GM12878 (cell line): ENCODE results near the gene WDR19. TPM values are rescaled to one million over a fixed set of nuclear protein-coding genes. Genes with fewer than 3 reads are reported as not detected.

Experiments
- ATAC-seq: fragments of 200-7000 bp; cut with Tn5 transposase; 3 replicates; pipeline ENCODE4 v1.9.1; 2020; ENCODE audit warnings: mild to moderate bottlenecking, moderate library complexity
- BruUV-seq: library from RNA; stranded (reverse); fragments of 400-500 nt; replicated peaks from 2 replicates; lab custom pipeline; 2021; lab: Mats Ljungman, UMichigan
- CTCF ChIA-PET: fragments of 300-600 bp; sonication (Branson Sonifier 250); formaldehyde crosslinking; extraction: SDS; loops from one replicate; lab custom pipeline; 2021; ENCODE audit warnings: inconsistent platforms; lab: Yijun Ruan, JAX
- POLR2A ChIA-PET: fragments of 350-600 bp; formaldehyde crosslinking; extraction: SDS; loops from one replicate; lab custom pipeline; 2021; ENCODE audit warnings: inconsistent platforms; lab: Charles Lee
- RAD21 ChIA-PET: fragments of 300-600 bp; sonication (Branson Sonifier 250); formaldehyde crosslinking; loops from one replicate; lab custom pipeline; 2023; ENCODE audit warnings: antibody characterized with exemption; ENCODE audit not compliant: unreplicated experiment; lab: Charles Lee
- SMC1A ChIA-PET: fragments of 300-600 bp; sonication (Branson Sonifier 250); formaldehyde crosslinking; loops from one replicate; lab custom pipeline; 2023; ENCODE audit not compliant: unreplicated experiment, uncharacterized antibody; lab: Charles Lee
- DNase-seq: peaks from one replicate; pipeline ENCODE4 v3.0.0-alpha.2; 2011; ENCODE audit warnings: low read depth, low spot score
- FAIRE-seq: peaks from 3 replicates; lab custom pipeline; 2011; peaks lifted over from hg19 to GRCh38; lab: Jason Lieb, UNC
- H2AFZ ChIP-seq: 2 replicates; pipeline ENCODE4 v1.6.0; 2011; ENCODE audit warnings: low read depth, low read length, control low read depth; ENCODE audit not compliant: control insufficient read depth
- H3K27ac ChIP-seq: 2 replicates; pipeline ENCODE4 v1.5.1; 2011; ENCODE audit warnings: control low read depth; ENCODE audit not compliant: control insufficient read depth, insufficient read depth
- H3K27me3 ChIP-seq, 2 experiments: replicated peaks in 1 of 2; 2 replicates each; pipeline versions ENCODE4 v1.6.0 to v1.6.1; 2011; ENCODE audit warnings: low read length in 1 of 2; ENCODE audit not compliant: control insufficient read depth in 2 of 2, insufficient read depth in 2 of 2
- H3K36me3 ChIP-seq, 2 experiments: 2 replicates each; pipeline ENCODE4 v1.5.1; 2011; ENCODE audit warnings: low read length in 1 of 2; ENCODE audit not compliant: control insufficient read depth in 2 of 2, insufficient read depth in 2 of 2
- H3K4me1 ChIP-seq: 2 replicates; pipeline ENCODE4 v1.6.1; 2011; ENCODE audit warnings: mild to moderate bottlenecking, low read length, moderate library complexity, mixed read lengths; ENCODE audit not compliant: control insufficient read depth, insufficient read depth
- H3K4me2 ChIP-seq: 2 replicates; pipeline ENCODE4 v1.6.0; 2011; ENCODE audit warnings: control low read depth; ENCODE audit not compliant: control insufficient read depth, insufficient read depth
- H3K4me3 ChIP-seq: fragments of 200-600 bp; sonication (generic); 2 replicates; pipeline ENCODE4 v1.5.1; 2016
- H3K79me2 ChIP-seq: 2 replicates; pipeline ENCODE4 v1.6.0; 2011; ENCODE audit warnings: low read length; ENCODE audit not compliant: control insufficient read depth, insufficient read depth
- H3K9ac ChIP-seq: 2 replicates; pipeline ENCODE4 v1.8.0; 2011; ENCODE audit warnings: low read length, control low read depth, mixed read lengths; ENCODE audit not compliant: control insufficient read depth, insufficient read depth
- H3K9me3 ChIP-seq: replicated peaks from 3 replicates; pipeline ENCODE4 v1.5.1; 2011; ENCODE audit warnings: mild to moderate bottlenecking, low read length; ENCODE audit not compliant: control insufficient read depth, insufficient read depth
- H4K20me1 ChIP-seq: 2 replicates; pipeline ENCODE4 v1.6.0; 2011; ENCODE audit not compliant: control insufficient read depth, insufficient read depth
- CBX3 ChIP-seq: fragments of 200-600 bp; sonication (generic); IDR thresholded peaks from 2 replicates; pipeline ENCODE4 v1.6.1; 2016; ENCODE audit warnings: low read depth, borderline replicate concordance
- FOXK2 ChIP-seq: fragments of 450-650 bp; IDR thresholded peaks from 2 replicates; pipeline ENCODE4 v1.6.1; 2017; ENCODE audit warnings: mild to moderate bottlenecking, moderate library complexity
- HDGF ChIP-seq: fragments of 450-650 bp; IDR thresholded peaks from 2 replicates; pipeline ENCODE4 v1.6.1; 2016; ENCODE audit warnings: antibody characterized with exemption
- PBX3 ChIP-seq: IDR thresholded peaks from 2 replicates; pipeline ENCODE4 v1.6.1; 2011; ENCODE audit warnings: mild to moderate bottlenecking, low read depth, low read length, moderate library complexity; ENCODE audit not compliant: insufficient replicate concordance
- RAD21 ChIP-seq: IDR thresholded peaks from 2 replicates; pipeline ENCODE4 v1.6.1; 2011; ENCODE audit warnings: mild to moderate bottlenecking, low read depth, low read length, moderate library complexity; ENCODE audit not compliant: insufficient read depth
- RBBP5 ChIP-seq: fragments of 200-600 bp; sonication (generic); conservative IDR thresholded peaks from 2 replicates; pipeline ENCODE4 v1.6.1; 2016
- RCOR1 ChIP-seq: conservative IDR thresholded peaks from 2 replicates; pipeline ENCODE4 v1.6.1; 2012; ENCODE audit warnings: low read depth, low read length, improper control_type of control experiment
- SREBF1 ChIP-seq: IDR thresholded peaks from 2 replicates; pipeline ENCODE4 v1.6.1; 2012; ENCODE audit warnings: mild to moderate bottlenecking, low read length
- WGBS: methylation state at CpG from one replicate; pipeline ENCODE4 v1.1.6; 2016; ENCODE audit warnings: low lambda C conversion rate; ENCODE audit not compliant: insufficient replicate concordance, insufficient coverage; ENCODE audit errors: missing lambda C conversion rate; 5-methylcytosine and 5-hydroxymethylcytosine counted together
- in situ Hi-C: fragments of 300-500 bp; cut with MboI; formaldehyde crosslinking; loops from 9 replicates; pipeline ENCODE4 v1.14.3; 2018; ENCODE audit warnings: mixed read lengths
- intact Hi-C: fragments of 100-400 bp; cut with micrococcal nuclease; formaldehyde crosslinking; loops from one replicate; pipeline ENCODE4 v1.14.2; 2022; ENCODE audit not compliant: unreplicated experiment
- polyA plus RNA-seq, 11 experiments: library from polyadenylated mRNA; depleted of rRNA in 4 of 11; unstranded in 6 of 11; stranded (reverse) in 5 of 11; fragments of >200 nt; fragmentation: Nextera tagmentation in 4 of 11; fragmentation: Illumina TruSeq in 1 of 11; extraction: Ambion mirVana in 4 of 11; extraction: Trizol in 1 of 11; gene quantifications; 1 replicate in 1 of 11; 2 replicates in 10 of 11; pipeline versions ENCODE4 v1.2.1 to v1.2.3, GENCODE V29; 2011 to 2016; ENCODE audit warnings: inconsistent platforms in 2 of 11, missing spikeins in 2 of 11, low read depth in 1 of 11
- total RNA-seq, 4 experiments: library from RNA; depleted of rRNA in 3 of 4; stranded (reverse); fragments of >200 nt in 3 of 4; fragmentation: Illumina TruSeq in 1 of 4; extraction: Trizol in 1 of 4; gene quantifications; 2 replicates each; pipeline versions ENCODE4 v1.2.1 to v1.2.3, GENCODE V29; 2013 to 2021

The WDR19 gene
- total and polyA plus RNA-seq, 10 of the 15 experiments (the other 5 are each of a cell fraction or from before 2014, with no cell fraction given) = 3.5 to 15.4 (median 7.3) TPM

GRCh38 chr4:39279416-39279815, 97.1 kb downstream of the WDR19 start:
- WGBS = 90% methylated on average over 4 of the region's 5 CpGs
- BruUV-seq = no TSS peak
- FAIRE-seq (no peak), DNase-seq (no peak), ATAC-seq (no peak)
- H3K79me2 ChIP-seq = no peaks in the 10 kb centered on the region
- H3K4me3 ChIP-seq = no peak overlapping the region
- H4K20me1 ChIP-seq = no peaks in the 10 kb centered on the region
- no peak overlapping the region for H2AFZ ChIP-seq
- ChIA-PET SMC1A (no interaction called here), POLR2A (no interaction called here), CTCF (no interaction called here), RAD21 (no interaction called here)
- TF ChIP-seq HDGF (no peak), RCOR1 (no peak)
- intact Hi-C loops = no loop called here
- H3K27ac ChIP-seq = no peak overlapping the region
- no peak overlapping the region for H3K4me2 ChIP-seq
- in situ Hi-C loops = no loop called here
- no peak overlapping the region for H3K9ac ChIP-seq
- H3K4me1 ChIP-seq = no peaks in the 10 kb centered on the region
- H3K27me3 ChIP-seq = no peaks in the 10 kb centered on the region
- no peaks in the 10 kb centered on the region for H3K9me3 ChIP-seq
- H3K36me3 ChIP-seq = no peaks in the 10 kb centered on the region; a peak in 1 of 4 replicates

GRCh38 chr4:39280770-39281169, 98.4 kb downstream of the WDR19 start:
- Histone ChIP-seq H3K4me2 (no peak overlapping the region), H3K27me3 (no peaks in the 10 kb centered on the region), H4K20me1 (no peaks in the 10 kb centered on the region), H3K9me3 (no peaks in the 10 kb centered on the region), H3K9ac (no peak overlapping the region), H3K27ac (no peak overlapping the region), H2AFZ (no peak overlapping the region), H3K4me3 (no peak overlapping the region), H3K79me2 (no peaks in the 10 kb centered on the region), H3K4me1 (no peaks in the 10 kb centered on the region), H3K36me3 (no peaks in the 10 kb centered on the region; a peak in 2 of 4 replicates)
- ATAC-seq (no peak), FAIRE-seq (no peak), DNase-seq (no peak)
- ChIA-PET CTCF (interaction anchor here (0.6 kb wide), 1 partner anchor 85 kb away, joined by 4 read pairs; no protein-coding TSS in a partner anchor), RAD21 (no interaction called here), POLR2A (no interaction called here), SMC1A (no interaction called here)
- no peak for TF ChIP-seq FOXK2
- no peak for TF ChIP-seq SREBF1
- TF ChIP-seq PBX3 = no peak
- TF ChIP-seq RAD21 = no peak
- TF ChIP-seq RBBP5 = no peak
- TF ChIP-seq CBX3 = no peak
- no TSS peak for BruUV-seq
- WGBS = 98% methylated on average over 2 of the region's 2 CpGs
- in situ Hi-C loops = no loop called here
- intact Hi-C loops = no loop called here
